Activated CD8-positive, alpha-beta T cell treated with anti-CD3 and anti-CD28 coated beads, Interleukin-2, amount 10 ng/mL, durations not matched to agents 7 days and 5 days (primary cell): Measurements from ENCODE around the gene STAT6. TPM values are rescaled to one million over a fixed set of nuclear protein-coding genes. Genes with fewer than 3 reads are reported as not detected.

Experiments used
- ATAC-seq: fragments of 150-1000 bp; cut with Tn5 transposase; one replicate; pipeline ENCODE4 v1.10.0; 2021; ENCODE audit warnings: moderate library complexity
- CTCF ChIA-PET: fragments of 350-600 bp; sonication (Branson Sonifier 250); formaldehyde crosslinking; loops from one replicate; lab custom pipeline; 2021; ENCODE audit warnings: antibody characterized with exemption; lab: Charles Lee
- POLR2A ChIA-PET: fragments of 350-600 bp; sonication (Branson Sonifier 250); formaldehyde crosslinking; loops from one replicate; lab custom pipeline; 2021; ENCODE audit warnings: antibody characterized with exemption; lab: Charles Lee
- DNase-seq: peaks from one replicate; pipeline ENCODE4 v3.0.0-alpha.2; 2020
- H3K27ac Mint-ChIP-seq: one replicate; pipeline ENCODE4 v1.8.0; 2021; ENCODE audit warnings: mild to moderate bottlenecking, mixed read lengths
- H3K27me3 Mint-ChIP-seq: one replicate; pipeline ENCODE4 v1.8.0; 2021; ENCODE audit warnings: low read depth, mixed read lengths
- H3K36me3 Mint-ChIP-seq: one replicate; pipeline ENCODE4 v1.8.0; 2021; ENCODE audit warnings: low read depth, mixed read lengths
- H3K4me1 Mint-ChIP-seq: one replicate; pipeline ENCODE4 v1.8.0; 2021; ENCODE audit warnings: low read depth, mixed read lengths
- H3K4me3 Mint-ChIP-seq: one replicate; pipeline ENCODE4 v1.8.0; 2021; ENCODE audit warnings: mild to moderate bottlenecking, mixed read lengths
- H3K9me3 Mint-ChIP-seq: one replicate; pipeline ENCODE4 v1.8.0; 2022; ENCODE audit warnings: mixed read lengths; ENCODE audit not compliant: insufficient read depth
- total RNA-seq, 2 experiments: library from RNA; stranded (reverse); gene quantifications; one replicate each; pipeline ENCODE4 v1.2.3, GENCODE V29; 2021

Gene STAT6, protein sequence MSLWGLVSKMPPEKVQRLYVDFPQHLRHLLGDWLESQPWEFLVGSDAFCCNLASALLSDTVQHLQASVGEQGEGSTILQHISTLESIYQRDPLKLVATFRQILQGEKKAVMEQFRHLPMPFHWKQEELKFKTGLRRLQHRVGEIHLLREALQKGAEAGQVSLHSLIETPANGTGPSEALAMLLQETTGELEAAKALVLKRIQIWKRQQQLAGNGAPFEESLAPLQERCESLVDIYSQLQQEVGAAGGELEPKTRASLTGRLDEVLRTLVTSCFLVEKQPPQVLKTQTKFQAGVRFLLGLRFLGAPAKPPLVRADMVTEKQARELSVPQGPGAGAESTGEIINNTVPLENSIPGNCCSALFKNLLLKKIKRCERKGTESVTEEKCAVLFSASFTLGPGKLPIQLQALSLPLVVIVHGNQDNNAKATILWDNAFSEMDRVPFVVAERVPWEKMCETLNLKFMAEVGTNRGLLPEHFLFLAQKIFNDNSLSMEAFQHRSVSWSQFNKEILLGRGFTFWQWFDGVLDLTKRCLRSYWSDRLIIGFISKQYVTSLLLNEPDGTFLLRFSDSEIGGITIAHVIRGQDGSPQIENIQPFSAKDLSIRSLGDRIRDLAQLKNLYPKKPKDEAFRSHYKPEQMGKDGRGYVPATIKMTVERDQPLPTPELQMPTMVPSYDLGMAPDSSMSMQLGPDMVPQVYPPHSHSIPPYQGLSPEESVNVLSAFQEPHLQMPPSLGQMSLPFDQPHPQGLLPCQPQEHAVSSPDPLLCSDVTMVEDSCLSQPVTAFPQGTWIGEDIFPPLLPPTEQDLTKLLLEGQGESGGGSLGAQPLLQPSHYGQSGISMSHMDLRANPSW
- total RNA-seq: 100 to 1,000 TPM; 189 TPM

DNA sequence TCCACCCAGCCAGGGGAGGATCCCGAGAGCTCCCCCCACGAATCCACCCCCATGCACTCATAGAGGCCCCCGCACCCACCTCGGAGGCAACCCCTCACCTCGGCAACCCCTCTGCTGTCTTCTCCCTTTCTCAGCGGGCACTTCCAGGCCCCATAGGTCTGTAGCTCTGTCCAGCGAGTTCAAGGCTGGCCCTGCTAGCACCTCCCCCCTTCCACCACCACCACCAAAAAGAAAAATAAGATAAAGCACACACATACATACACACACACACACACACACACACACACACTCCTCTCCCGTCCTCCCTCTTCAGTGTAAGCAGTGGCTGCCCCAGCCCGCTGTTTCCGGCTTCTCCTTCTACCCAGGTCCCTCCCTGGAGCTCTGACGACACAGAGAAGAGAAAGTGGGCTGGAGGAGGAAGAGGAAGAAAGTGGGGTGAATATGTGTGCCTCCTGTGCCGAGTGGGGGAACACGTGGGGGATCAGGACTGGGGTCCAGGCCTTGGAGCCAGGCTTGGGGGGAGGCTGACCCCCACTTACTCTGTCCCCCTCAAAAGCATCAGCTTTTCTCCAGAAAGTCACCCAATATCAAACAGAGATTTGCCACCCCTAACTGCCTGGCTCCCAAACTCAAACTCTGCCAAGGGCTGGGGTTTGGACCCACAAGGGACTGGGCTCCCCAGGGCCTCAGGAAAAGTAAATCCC is at the start of gene STAT6:
Gene STAT6 (minus strand): TSS at position 332 of the 704 bp plus-strand sequence. CDS start 3,084 bp downstream, outside the sequence.
- CTCF ChIA-PET: interaction anchor here (0.6 to 11.4 kb wide), 42 partner anchors 12 to 482 kb away, joined by 3 to 233 read pairs (median 6); partner anchors contain the start of genes GLI1, HSD17B6, LRP1 and MYO1A
- peaks cover 53% of the 10 kb centered on the region for H3K4me1 Mint-ChIP-seq
- peak within 1 kb of the TSS; percentile 91 for H3K4me3 Mint-ChIP-seq
- peak; percentile 94 for DNase-seq
- POLR2A ChIA-PET: interaction anchor here (0.6 to 7.1 kb wide), 27 partner anchors 10 to 530 kb away, joined by 3 to 95 read pairs (median 6); partner anchors contain the start of genes DDIT3, LRP1, NAB2 and NACA
- H3K27ac Mint-ChIP-seq: peak within 1 kb of the TSS; percentile 95
- no peaks in the 10 kb centered on the region for H3K9me3 Mint-ChIP-seq
- no peaks in the 10 kb centered on the region for H3K27me3 Mint-ChIP-seq
- peaks cover 34% of the 10 kb centered on the region for H3K36me3 Mint-ChIP-seq
- ATAC-seq: peak; percentile 75

DNA sequence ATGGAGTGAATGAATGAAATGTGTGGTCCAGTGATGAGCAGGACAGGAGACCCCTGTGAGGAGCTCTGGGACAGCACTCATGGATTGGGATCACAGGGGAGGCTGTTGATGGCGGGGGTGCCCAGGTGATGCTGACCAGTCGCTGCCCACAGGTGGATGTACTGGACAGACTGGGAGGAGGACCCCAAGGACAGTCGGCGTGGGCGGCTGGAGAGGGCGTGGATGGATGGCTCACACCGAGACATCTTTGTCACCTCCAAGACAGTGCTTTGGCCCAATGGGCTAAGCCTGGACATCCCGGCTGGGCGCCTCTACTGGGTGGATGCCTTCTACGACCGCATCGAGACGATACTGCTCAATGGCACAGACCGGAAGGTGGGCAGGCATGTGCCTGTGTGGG is 49.6 kb upstream of the STAT6 start:
- no peak for ATAC-seq
- H3K4me1 Mint-ChIP-seq: peaks cover 17% of the 10 kb centered on the region
- no peak overlapping the region for H3K4me3 Mint-ChIP-seq
- no peaks in the 10 kb centered on the region for H3K27me3 Mint-ChIP-seq
- H3K9me3 Mint-ChIP-seq: no peaks in the 10 kb centered on the region
- no peak overlapping the region for H3K27ac Mint-ChIP-seq
- DNase-seq: no peak
- ChIA-PET CTCF (interaction anchor here (1.2 kb wide), 1 partner anchor 37 kb away, joined by 3 read pairs; no protein-coding TSS in a partner anchor), POLR2A (no interaction called here)
- H3K36me3 Mint-ChIP-seq: no peaks in the 10 kb centered on the region

DNA sequence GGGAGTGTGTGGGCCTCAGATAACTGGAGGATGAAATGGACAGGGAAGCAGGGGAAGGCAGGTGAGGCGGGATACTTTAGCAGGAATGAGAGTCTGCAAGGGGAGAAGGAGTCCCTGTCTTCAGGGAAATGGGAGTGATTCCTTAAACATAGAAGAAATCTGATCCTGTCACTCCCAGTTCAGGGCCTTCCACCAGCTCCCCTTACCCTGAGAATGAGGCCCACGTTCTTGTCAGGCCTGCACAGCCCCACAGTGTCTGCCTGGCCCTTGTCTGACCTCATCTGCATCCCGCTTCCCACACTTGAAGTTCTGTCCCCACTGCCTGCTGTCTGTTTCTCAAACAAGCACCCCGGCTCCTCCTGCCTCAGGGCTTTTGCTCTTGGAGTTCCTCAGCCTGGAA is 48.9 kb upstream of the STAT6 start:
- ChIA-PET CTCF (interaction anchor here (0.9 to 1.3 kb wide), 2 partner anchors 11 to 48 kb away, joined by 3 read pairs; no protein-coding TSS in a partner anchor), POLR2A (no interaction called here)
- H3K27me3 Mint-ChIP-seq: peaks cover 3% of the 10 kb centered on the region
- no peaks in the 10 kb centered on the region for H3K9me3 Mint-ChIP-seq
- H3K27ac Mint-ChIP-seq: no peak overlapping the region
- DNase-seq: no peak
- no peak for ATAC-seq
- H3K4me3 Mint-ChIP-seq: no peak overlapping the region
- H3K4me1 Mint-ChIP-seq: peaks cover 17% of the 10 kb centered on the region
- H3K36me3 Mint-ChIP-seq: no peaks in the 10 kb centered on the region

DNA sequence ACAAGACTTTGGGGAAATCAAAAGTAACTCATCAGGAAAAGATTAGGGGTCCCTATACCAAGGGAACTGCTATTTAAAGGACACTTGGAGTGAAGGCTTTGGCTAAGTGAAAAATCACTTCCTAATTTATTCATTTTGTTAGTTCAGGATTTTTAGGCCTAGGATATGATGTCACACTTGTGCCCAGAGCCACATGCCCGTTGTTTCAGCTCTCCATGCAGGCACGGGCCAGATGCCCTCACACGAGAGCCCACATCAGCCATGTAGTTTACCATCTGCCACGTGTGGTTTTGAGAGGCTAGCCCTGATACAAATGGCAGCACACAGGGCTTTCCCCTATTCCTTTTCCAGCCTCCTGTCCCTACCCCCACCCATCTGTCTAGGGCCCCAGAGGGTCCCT is 48.1 kb upstream of the STAT6 start:
- H3K36me3 Mint-ChIP-seq: no peaks in the 10 kb centered on the region
- CTCF ChIA-PET: interaction anchor here (1.3 kb wide), 1 partner anchor 47 kb away, joined by 3 read pairs; no protein-coding TSS in a partner anchor
- H3K27ac Mint-ChIP-seq: no peak overlapping the region
- ATAC-seq (no peak), DNase-seq (no peak)
- peaks cover 3% of the 10 kb centered on the region for H3K27me3 Mint-ChIP-seq
- H3K4me1 Mint-ChIP-seq: peaks cover 17% of the 10 kb centered on the region
- no peaks in the 10 kb centered on the region for H3K9me3 Mint-ChIP-seq
- POLR2A ChIA-PET: no interaction called here
- H3K4me3 Mint-ChIP-seq: no peak overlapping the region

DNA sequence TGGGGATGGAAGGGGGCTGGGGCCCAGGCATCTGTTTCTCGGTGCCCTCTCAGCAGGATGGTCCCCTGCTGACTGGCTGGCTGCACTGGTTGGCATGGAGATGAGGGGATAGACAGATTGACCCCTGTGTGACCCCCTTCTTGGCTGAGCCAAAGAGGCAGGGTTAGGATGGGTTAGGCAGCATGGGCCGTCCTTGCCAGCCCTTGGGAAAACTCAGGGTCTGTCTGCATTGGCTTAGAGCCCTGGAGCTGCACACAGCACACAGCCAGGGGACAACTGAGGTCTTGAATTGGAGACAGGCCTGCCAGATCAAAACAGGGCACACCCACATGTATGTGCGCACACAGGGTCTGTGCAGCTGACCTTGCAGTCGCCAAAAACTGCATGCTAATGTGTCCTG is 47.5 kb upstream of the STAT6 start:
- no peak for ATAC-seq
- no peak overlapping the region for H3K27ac Mint-ChIP-seq
- H3K4me3 Mint-ChIP-seq: no peak overlapping the region
- H3K9me3 Mint-ChIP-seq: no peaks in the 10 kb centered on the region
- peaks cover 17% of the 10 kb centered on the region for H3K4me1 Mint-ChIP-seq
- no peak for DNase-seq
- ChIA-PET CTCF (interaction anchor here (1.0 to 1.9 kb wide), 4 partner anchors 17 to 47 kb away, joined by 3 to 9 read pairs (median 3); no protein-coding TSS in a partner anchor), POLR2A (no interaction called here)
- no peaks in the 10 kb centered on the region for H3K36me3 Mint-ChIP-seq
- H3K27me3 Mint-ChIP-seq: peaks cover 3% of the 10 kb centered on the region

DNA sequence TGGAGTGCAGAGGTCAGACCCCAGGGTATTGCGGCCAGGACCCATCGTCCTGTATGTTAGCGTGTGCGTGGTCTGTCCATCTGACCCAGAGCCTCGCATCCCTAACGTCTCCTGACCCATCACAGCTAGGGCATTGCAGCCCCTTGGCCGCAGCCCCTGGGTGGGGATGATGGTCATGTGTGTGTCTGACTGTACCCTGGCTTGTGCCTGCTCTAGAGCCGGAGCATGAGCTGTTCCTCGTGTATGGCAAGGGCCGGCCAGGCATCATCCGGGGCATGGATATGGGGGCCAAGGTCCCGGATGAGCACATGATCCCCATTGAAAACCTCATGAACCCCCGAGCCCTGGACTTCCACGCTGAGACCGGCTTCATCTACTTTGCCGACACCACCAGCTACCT is 47.0 kb upstream of the STAT6 start:
- H3K27me3 Mint-ChIP-seq: peaks cover 3% of the 10 kb centered on the region
- peaks cover 17% of the 10 kb centered on the region for H3K4me1 Mint-ChIP-seq
- no peaks in the 10 kb centered on the region for H3K9me3 Mint-ChIP-seq
- no peak overlapping the region for H3K27ac Mint-ChIP-seq
- ChIA-PET CTCF (interaction anchor here (1.0 to 1.9 kb wide), 4 partner anchors 18 to 35 kb away, joined by 3 to 9 read pairs (median 3); no protein-coding TSS in a partner anchor), POLR2A (interaction anchor here (1.1 kb wide), 1 partner anchor 13 kb away, joined by 3 read pairs; no protein-coding TSS in a partner anchor)
- no peak for ATAC-seq
- no peak for DNase-seq
- H3K4me3 Mint-ChIP-seq: no peak overlapping the region
- H3K36me3 Mint-ChIP-seq: no peaks in the 10 kb centered on the region

DNA sequence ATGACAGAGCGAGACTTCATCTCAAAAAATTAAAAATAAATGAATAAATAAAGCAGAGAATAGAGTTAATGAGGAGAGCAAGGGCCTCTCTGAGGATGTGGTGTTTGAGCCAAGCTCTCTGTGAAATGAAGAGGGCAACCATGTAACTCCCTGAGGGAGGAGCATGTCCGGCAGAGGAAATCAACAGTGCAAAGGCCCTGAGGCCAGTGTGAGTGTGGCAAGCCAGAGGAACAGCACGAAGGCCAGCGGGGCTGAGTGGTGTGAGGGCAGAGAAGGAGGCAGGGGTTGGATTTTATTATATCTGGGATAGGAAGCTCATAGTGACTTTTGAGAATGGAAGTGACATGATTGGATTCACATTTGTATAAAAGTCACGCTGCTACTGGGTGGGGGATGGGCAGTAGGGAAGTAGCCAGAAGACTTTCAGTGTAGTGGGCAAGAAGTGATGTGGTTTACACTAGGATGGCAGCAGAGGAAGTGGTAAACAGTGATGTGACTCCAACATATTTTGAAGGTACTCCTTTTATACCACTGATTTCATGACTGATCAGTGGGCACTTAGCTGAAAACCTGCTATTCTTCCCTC is 46.5 kb upstream of the STAT6 start:
- H3K4me1 Mint-ChIP-seq: peaks cover 17% of the 10 kb centered on the region
- no peak overlapping the region for H3K27ac Mint-ChIP-seq
- H3K4me3 Mint-ChIP-seq: no peak overlapping the region
- peak; percentile 33 for DNase-seq
- ChIA-PET CTCF (interaction anchor here (1.0 to 1.9 kb wide), 4 partner anchors 18 to 35 kb away, joined by 3 to 9 read pairs (median 3); no protein-coding TSS in a partner anchor), POLR2A (interaction anchor here (1.1 kb wide), 1 partner anchor 13 kb away, joined by 3 read pairs; no protein-coding TSS in a partner anchor)
- no peaks in the 10 kb centered on the region for H3K36me3 Mint-ChIP-seq
- no peak for ATAC-seq
- no peaks in the 10 kb centered on the region for H3K9me3 Mint-ChIP-seq
- peaks cover 3% of the 10 kb centered on the region for H3K27me3 Mint-ChIP-seq

DNA sequence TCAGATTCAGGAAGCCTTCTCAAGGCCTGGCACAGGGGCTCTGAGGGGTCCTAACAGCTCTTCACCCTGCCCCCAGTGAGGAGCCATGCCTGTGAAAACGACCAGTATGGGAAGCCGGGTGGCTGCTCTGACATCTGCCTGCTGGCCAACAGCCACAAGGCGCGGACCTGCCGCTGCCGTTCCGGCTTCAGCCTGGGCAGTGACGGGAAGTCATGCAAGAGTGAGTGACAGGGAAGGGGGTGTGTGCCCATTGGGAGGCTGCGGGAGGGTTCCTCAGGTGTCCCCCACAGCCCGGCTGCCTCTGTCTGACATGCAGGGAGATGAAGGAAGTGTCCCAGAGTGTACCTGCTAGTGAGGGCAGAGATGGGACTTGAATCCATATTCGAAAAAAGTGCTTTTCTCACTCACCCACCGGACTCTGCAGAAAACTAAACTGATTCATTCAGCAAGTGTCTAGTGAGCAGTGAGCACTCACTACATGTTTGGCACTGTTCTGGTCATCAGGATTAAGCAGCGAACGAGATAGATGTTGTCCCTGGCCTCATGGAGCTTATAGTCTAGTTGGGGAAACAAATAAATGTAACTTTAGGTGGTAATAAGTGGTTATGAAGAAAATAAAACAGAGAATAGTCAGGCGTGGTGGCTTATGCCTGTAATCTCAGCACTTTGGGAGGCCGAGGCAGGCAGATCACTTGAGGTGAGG is 45.7 kb upstream of the STAT6 start:
- Mint-ChIP-seq H3K9me3 (no peaks in the 10 kb centered on the region), H3K4me1 (peaks cover 17% of the 10 kb centered on the region), H3K36me3 (no peaks in the 10 kb centered on the region), H3K27me3 (peaks cover 3% of the 10 kb centered on the region), H3K27ac (no peak overlapping the region), H3K4me3 (no peak overlapping the region)
- ChIA-PET POLR2A (interaction anchor here (1.1 kb wide), 1 partner anchor 14 kb away, joined by 3 read pairs; no protein-coding TSS in a partner anchor), CTCF (interaction anchor here (1.9 kb wide), 1 partner anchor 19 kb away, joined by 9 read pairs; no protein-coding TSS in a partner anchor)
- no peak for ATAC-seq
- DNase-seq: no peak

DNA sequence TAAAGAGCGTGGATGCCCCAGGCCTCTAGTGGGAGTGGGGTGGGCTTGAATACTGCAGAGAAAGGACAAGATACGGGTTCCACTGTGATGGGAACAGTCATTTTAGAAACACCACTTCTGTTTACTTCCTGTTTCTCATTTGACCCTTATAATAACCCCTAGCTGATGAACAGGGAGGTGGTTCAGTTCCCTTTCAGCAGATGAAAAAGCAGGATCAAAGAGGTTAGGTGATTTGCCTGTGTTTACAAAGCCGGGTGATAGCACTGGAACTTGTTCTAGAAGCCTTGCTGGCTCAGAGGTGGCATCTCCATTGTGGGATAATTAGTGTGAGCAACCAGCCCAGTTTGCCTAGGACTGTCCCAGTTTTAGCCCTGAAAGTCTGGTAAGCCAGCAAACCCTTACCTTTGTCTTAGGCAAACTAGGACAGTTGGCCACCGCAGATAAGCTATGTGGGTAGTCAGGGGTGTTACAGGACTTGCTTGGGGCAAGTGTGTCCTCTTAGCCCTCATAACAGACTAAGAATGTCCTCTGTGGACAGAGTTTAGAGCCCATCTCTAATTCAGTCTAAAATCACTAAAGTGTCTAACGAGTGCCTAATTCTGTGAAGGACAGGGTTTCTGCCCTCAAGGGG is 43.8 kb upstream of the STAT6 start:
- ATAC-seq: no peak
- Mint-ChIP-seq H3K9me3 (no peaks in the 10 kb centered on the region), H3K27ac (no peak overlapping the region), H3K4me3 (no peak overlapping the region), H3K4me1 (peaks cover 17% of the 10 kb centered on the region), H3K27me3 (peaks cover 3% of the 10 kb centered on the region), H3K36me3 (no peaks in the 10 kb centered on the region)
- DNase-seq: no peak
- CTCF ChIA-PET: interaction anchor here (1.1 kb wide), 1 partner anchor 31 kb away, joined by 3 read pairs; no protein-coding TSS in a partner anchor
- POLR2A ChIA-PET: no interaction called here

DNA sequence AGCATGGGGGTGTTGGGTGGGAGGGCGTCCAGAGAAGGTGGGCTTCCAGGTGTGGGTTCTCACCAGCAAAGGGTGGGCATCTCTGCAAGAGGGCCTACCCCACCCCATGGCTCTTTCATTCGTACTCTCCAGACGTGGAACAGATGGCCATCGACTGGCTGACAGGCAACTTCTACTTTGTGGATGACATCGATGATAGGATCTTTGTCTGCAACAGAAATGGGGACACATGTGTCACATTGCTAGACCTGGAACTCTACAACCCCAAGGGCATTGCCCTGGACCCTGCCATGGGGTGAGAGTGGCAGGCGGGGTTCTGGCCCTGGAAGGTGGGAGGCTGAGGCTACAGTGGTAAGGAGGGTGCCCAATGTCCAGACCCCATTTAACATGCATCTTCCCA is 42.9 kb upstream of the STAT6 start:
- DNase-seq: no peak
- no peak for ATAC-seq
- H3K4me3 Mint-ChIP-seq: no peak overlapping the region
- no peaks in the 10 kb centered on the region for H3K9me3 Mint-ChIP-seq
- ChIA-PET CTCF (interaction anchor here (0.8 to 1.1 kb wide), 2 partner anchors 30 to 85 kb away, joined by 3 read pairs; no protein-coding TSS in a partner anchor), POLR2A (no interaction called here)
- H3K36me3 Mint-ChIP-seq: no peaks in the 10 kb centered on the region
- H3K27me3 Mint-ChIP-seq: peaks cover 3% of the 10 kb centered on the region
- H3K27ac Mint-ChIP-seq: no peak overlapping the region
- peaks cover 17% of the 10 kb centered on the region for H3K4me1 Mint-ChIP-seq
